Hepatic stellate cell (primary cell): ENCODE data around the gene CUX1.
A peak's percentile ranks its signal among the peaks of the same experiment; 100 is the strongest.
"Not testable (repeated sequence)": the region's sequence is repeated elsewhere in the genome, so short reads cannot be mapped to it uniquely, and the experiment has no call there.

ENCODE experiments used
- DNase-seq: peaks from one replicate; pipeline ENCODE4 v3.0.0; 2011; ENCODE audit warnings: low spot score

CUX1 gene

GRCh38 chr7:101869901-101870290 is 52.5 kb downstream of the CUX1 start:
- no peak for DNase-seq

- peak; percentile 55 for DNase-seq
These were observed 53.1 kb downstream of the CUX1 start for GRCh38 chr7:101870361-101871062.

- DNase-seq: no peak
These were observed 53.9 kb downstream of the CUX1 start for GRCh38 chr7:101871351-101871750.

GRCh38 chr7:101874028-101874427 is 56.6 kb downstream of the CUX1 start:
- DNase-seq: peak; percentile 30

- no peak for DNase-seq
These were observed 57.9 kb downstream of the CUX1 start for GRCh38 chr7:101875283-101875846.

- DNase-seq: no peak
These were observed 60.6 kb downstream of the CUX1 start for GRCh38 chr7:101877882-101878591.

GRCh38 chr7:101878938-101879337 is 61.5 kb downstream of the CUX1 start:
- no peak for DNase-seq

- no peak for DNase-seq
These were observed 62.1 kb downstream of the CUX1 start for GRCh38 chr7:101879565-101879964.

- DNase-seq: no peak
These were observed 63.0 kb downstream of the CUX1 start for GRCh38 chr7:101880282-101881054.

- DNase-seq: peak; percentile 89
These were observed 64.6 kb downstream of the CUX1 start for GRCh38 chr7:101882005-101882421.

- DNase-seq: peak; percentile 93
These were observed 65.5 kb downstream of the CUX1 start for GRCh38 chr7:101882595-101883564.

GRCh38 chr7:101884671-101885596 is 67.5 kb downstream of the CUX1 start:
- DNase-seq: no peak

GRCh38 chr7:101885597-101885955 is 68.2 kb downstream of the CUX1 start:
- DNase-seq: no peak

GRCh38 chr7:101887352-101887751 is 69.9 kb downstream of the CUX1 start:
- DNase-seq: not testable (repeated sequence)

- DNase-seq: not testable (repeated sequence)
These were observed 71.1 kb downstream of the CUX1 start for GRCh38 chr7:101888564-101888963.

GRCh38 chr7:101890749-101891523 is 73.5 kb downstream of the CUX1 start:
- no peak for DNase-seq

- DNase-seq: no peak
These were observed 74.7 kb downstream of the CUX1 start for GRCh38 chr7:101891936-101892640.

- DNase-seq: no peak
These were observed 76.1 kb downstream of the CUX1 start for GRCh38 chr7:101893341-101894082.
